ENCODE measurements around the gene COL9A3.

Gene COL9A3

DNA sequence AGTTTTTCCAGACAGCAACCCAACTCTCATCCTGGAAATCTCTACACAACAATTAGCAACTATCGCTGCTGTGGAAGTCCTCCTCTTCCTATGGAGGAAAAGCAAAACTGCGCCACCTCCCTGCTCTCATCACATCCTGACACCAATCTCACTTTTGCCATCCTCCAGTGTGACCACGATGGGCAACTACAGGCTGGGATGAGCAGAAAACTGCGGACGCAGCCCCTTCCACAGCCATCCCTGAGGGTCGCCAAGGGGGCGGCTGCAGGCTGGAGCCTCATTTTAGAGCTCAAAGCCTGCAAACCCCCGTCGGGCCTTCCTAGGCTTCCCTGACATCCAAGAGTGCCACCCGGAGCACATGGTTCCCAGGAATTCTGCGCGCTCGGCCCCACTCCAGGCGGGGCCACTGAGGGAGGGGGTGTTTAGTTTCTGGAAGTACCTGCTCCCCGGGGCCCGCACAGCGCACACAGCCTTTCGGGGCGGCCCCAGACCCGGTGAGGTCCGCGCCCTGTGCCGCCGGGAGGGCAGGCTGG lies 43.6 kb downstream of the COL9A3 start:
- no peak for DNase-seq

DNA sequence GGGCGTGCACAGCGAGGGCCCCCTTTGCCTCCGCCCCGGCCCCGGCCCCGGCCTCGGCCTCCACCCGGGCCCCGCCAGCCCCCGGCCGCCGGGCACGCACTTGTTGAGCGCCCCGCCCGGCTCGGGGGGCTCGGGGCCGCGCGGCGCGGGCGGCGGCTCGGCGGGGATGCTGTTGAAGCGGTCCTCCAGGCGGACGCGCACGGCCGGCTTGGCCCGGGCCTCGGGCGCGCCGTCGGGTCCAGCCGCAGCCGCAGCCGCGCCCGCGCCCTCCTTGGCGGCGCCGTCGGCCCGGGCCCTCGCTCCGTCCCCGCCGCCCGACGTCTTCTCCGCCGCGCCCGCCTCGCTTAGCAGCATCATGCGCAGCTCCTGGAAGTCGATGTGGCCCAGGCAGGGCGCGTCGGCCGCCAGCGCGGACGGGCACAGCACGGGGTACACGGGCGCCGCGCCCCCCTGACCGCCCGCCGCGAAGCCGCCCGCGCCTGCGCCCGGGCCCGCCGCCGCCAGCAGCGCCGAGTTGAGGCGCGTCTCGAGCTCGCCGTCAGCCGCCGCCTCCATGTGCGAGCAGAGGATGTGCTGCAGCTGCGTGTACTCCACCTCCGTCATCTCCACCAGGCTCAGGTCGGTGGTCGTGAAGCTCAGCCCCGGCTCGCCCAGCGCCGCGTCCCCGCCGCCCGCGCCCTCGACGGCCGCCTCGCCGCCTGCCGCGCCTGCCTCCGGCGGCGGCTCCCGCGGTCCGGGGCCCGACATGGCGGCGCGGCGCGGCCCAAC lies 44.3 kb downstream of the COL9A3 start:
- no peak for DNase-seq

GRCh38 chr20:62861726-62862336 lies 45.0 kb downstream of the COL9A3 start, which contains the start of gene TCFL5:
Gene TCFL5, minus strand, starts transcription at chr20:62861822. Its CDS starts 152 bp downstream, at chr20:62861670.
- peak; percentile 84 for DNase-seq

DNA sequence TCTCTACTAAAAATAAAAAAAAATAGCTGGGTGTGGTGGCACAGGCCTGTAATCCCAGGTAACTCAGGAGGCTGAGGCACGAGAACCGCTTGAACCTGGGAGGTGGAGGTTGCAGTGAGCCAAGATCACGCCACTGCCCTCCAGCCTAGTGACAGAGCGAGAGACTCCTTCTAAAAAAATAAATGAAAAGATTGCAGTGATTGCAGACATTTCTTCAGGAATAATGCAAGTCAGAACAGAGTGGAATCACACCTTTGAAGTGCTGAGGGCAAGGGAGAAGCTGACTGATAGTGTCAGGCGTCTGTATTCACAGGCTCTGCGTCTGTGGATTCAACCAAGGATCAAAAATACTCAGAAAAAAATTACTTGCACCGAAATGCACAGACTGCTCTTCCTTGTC lies 47.4 kb downstream of the COL9A3 start:
- no peak for DNase-seq

- DNase-seq, result no peak
Observed at GRCh38 chr20:62872184-62872847, 55.5 kb downstream of the COL9A3 start.

DNA sequence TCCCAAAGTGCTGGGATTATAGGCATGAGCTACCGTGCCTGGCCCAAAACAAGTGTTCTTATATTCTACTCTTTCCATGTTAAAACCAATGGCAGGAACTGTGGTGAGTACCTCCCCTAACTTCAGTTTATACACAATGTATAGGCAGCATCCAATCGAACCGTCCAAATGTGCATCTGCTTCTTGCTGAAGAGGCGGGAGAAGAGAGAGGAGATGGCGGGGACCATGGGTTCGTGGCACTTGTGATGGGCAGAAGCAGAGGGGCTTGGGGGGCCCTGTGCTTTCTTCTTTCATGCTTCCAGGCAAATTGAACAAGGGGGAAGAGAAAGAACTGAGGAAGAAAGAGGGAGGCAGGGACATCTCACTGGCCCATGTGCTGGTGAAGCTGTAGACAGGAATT lies 56.0 kb downstream of the COL9A3 start:
- DNase-seq, result no peak

- no peak for DNase-seq
Observed at GRCh38 chr20:62873280-62873679, 56.4 kb downstream of the COL9A3 start.

DNA sequence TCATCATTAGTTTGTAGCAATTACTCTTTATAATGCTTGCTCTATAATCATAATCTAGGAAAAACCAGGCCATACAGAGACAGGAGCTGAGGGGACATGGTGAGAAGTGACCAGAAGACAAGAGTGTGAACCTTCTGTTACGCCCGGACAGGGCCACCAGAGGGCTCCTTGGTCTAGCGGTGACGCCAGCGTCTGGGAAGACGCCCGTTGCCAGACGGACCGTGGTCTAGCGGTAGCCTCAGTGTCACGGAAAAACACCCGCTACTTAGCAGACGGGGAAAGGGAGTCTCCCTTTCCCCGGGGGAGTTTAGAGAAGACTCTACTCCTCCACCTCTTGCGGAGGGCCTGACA lies 56.8 kb downstream of the COL9A3 start:
- DNase-seq, result peak; percentile 36

DNA sequence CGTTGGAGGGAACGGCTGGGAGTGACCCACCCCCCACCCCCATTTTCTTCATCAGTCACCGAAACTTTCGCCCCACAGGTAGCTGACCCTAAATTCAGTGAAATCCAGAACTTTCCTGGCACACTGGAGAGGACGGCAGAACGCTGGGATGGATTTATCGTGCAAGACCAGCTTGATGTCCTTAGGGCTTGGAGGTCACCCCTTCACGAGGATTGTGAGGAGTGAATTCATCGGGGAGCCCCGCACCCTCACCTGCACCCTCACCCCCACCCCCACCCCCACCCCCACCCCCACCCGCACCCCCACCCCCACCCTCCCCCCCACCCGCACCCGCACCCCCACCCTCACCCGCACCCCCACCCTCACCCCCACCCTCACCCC lies 58.1 kb downstream of the COL9A3 start:
- no peak for DNase-seq

- DNase-seq, result peak; percentile 61
Observed at GRCh38 chr20:62875419-62876361, 58.8 kb downstream of the COL9A3 start.

GRCh38 chr20:62876501-62876901 lies 59.7 kb downstream of the COL9A3 start:
- DNase-seq, result no peak

GRCh38 chr20:62876902-62877816 lies 60.3 kb downstream of the COL9A3 start:
- no peak for DNase-seq

DNA sequence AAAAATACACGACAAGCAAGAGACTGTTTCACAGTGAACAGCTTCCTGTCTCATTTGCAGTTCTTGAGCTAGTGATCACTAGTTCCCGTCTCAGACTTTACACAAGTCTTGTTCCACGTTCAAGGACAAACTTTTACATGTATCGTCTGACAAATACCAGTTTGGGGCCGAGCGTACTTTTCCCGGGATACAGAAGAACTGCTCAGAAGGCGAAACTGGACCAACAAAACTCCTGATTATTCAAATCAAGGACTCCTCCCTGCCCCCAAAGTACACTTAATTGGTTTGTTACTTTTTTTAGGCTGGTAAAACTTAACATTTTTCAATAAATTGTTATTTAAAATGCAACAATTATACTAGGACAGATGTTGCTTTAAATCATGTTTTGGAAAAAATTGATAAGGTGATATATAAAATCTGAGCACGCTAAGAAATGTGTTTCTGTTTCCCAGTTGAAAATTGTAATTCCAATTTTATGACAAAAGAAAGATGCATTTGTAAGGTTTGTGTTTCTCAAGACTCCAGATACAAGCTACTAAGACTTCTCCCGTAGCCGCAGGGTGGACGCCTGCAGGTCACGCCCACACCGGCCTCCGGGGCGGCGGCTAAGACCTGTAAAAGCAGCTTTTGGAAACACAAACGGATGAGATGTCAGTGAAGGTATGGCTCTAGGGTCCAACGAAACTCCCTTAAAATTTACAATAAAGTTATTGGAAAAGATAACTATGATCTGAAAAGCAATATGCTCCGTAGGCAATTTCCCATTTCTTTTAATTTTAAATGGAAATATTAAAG lies 61.6 kb downstream of the COL9A3 start:
- no peak for DNase-seq

DNA sequence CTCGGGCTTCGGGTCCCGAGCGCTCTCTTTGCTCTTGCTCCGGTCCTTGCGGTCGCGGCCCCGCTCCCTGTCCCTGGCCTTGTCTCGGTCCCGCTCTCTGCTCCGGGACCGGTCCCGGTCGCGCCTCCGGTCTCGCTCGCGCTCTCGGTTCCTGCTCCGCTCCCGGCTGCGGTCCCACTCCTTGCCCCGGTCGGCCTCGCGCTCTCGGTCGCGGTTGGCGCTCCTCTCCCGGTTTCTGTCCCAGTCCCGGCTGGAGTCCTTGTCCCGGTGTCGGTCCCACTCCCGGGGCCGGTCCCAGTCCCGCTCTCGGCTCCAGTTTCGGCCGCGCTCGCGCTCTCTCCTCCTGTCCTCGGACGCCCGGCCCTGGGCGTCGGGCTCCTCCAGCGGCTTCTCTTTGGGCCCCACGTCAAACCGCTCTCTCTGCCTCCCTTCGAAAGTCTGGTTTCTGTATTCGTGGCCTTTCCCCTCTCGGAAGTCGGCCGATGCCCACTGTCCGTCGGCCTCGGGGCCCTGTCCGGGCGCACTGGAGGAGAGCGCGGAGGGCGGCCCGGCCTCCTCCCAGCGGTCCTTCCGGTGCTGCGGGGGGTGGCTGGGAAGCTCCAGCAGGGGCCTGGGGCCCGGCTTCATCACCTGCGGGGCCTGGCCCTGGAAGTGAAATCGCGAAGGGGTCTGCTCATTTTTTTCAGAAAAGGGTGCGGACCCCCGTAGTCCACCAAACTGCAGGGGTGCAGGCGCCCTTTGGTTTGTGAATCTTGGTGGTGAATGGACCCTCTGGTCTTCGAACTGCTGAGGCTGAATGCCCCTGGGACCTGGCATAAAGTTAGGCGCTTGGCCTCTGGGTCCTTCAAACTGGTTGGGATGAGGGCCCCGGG lies 62.7 kb downstream of the COL9A3 start:
- DNase-seq, result no peak

DNA sequence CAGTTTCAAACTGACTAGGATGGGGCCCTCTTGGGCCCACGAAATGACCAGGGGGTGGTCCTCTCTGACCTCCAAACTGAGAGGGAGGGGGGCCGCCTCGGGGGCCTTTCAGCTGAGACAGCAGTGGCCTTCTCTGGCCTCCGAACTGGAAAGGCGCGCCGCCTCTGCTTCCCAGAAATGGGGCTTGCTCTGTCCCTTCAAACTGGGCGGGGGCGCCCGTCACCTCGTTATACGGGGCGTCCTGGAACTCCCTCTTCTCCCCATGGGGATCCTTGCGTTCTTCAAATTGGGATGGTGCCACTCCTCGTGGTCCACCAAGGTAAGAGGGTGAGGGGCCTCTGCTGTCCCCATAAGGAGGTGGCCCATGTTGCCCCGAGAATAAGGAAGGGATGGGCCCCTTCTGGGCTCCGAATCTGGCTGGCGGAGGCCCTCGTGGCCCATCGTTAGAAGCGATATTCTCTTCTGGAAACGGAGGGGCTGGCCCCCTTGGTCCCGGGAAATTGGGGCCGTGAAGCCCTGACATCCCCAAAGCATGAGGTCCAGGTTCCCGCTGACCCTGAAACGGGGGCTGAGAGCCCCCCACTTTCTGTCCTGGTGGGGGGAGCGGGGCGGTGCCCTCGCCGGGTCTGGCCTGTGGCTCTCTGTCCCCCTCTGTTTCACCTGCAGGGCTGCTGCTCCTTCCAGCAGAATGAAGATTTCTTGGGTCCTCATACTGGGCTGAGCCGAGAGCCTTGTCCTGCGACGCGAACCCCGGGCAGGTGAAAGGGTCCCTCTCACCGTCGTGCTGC lies 63.5 kb downstream of the COL9A3 start:
- no peak for DNase-seq

- DNase-seq, result no peak
Observed at GRCh38 chr20:62880935-62881661, 64.2 kb downstream of the COL9A3 start.

- DNase-seq, result no peak
Observed at GRCh38 chr20:62881662-62882395, 65.0 kb downstream of the COL9A3 start.

All from T1000 (cell line).